Neural progenitor cell (in vitro differentiated cells): ENCODE measurements around the gene CYB5B.

ENCODE experiments used
- EZH2 ChIP-seq: fragments of 200-600 bp; sonication (generic); IDR thresholded peaks from 2 replicates; pipeline ENCODE4 v1.6.1; 2017; ENCODE audit warnings: antibody characterized with exemption, mild to moderate bottlenecking, moderate library complexity
- EZH2phosphoT487 ChIP-seq: fragments of 200-600 bp; sonication (generic); IDR thresholded peaks from 2 replicates; pipeline ENCODE4 v1.6.1; 2017; ENCODE audit warnings: antibody characterized with exemption
- TF ChIP-seq, protein P1 (sequence below): fragments of 200-600 bp; sonication (generic); IDR thresholded peaks from 2 replicates; pipeline ENCODE4 v1.5.1; 2017; ENCODE audit warnings: antibody characterized with exemption, mild to moderate bottlenecking

DNA sequence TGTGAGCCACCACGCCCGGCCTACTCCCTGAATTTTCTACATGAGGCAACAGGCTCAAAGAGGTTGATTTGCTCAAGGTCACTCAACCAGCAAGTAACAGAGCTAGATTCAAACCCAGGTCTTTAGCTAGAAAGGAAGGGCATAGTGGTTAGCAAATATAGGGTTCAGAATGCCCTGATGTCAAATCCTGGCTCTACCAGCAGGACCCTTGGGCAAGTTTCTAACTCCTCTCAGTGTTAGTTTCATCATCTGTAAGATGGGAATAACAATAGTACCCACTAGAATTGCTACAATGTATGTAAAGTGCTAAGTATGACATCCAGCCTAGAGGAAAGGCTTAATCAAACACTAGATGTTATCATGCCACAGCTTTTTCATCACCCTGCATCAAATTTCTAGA, 19.1 kb upstream of the CYB5B start:
- TF ChIP-seq EZH2, result no peak
- TF ChIP-seq, protein P1, sequence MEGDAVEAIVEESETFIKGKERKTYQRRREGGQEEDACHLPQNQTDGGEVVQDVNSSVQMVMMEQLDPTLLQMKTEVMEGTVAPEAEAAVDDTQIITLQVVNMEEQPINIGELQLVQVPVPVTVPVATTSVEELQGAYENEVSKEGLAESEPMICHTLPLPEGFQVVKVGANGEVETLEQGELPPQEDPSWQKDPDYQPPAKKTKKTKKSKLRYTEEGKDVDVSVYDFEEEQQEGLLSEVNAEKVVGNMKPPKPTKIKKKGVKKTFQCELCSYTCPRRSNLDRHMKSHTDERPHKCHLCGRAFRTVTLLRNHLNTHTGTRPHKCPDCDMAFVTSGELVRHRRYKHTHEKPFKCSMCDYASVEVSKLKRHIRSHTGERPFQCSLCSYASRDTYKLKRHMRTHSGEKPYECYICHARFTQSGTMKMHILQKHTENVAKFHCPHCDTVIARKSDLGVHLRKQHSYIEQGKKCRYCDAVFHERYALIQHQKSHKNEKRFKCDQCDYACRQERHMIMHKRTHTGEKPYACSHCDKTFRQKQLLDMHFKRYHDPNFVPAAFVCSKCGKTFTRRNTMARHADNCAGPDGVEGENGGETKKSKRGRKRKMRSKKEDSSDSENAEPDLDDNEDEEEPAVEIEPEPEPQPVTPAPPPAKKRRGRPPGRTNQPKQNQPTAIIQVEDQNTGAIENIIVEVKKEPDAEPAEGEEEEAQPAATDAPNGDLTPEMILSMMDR, result no peak
- TF ChIP-seq EZH2phosphoT487, result no peak
